ENCODE results near the gene LRRC37A3. TPM values are rescaled to one million over a fixed set of nuclear protein-coding genes. Genes with fewer than 3 reads are reported as not detected.
A peak's percentile ranks its signal among the peaks of the same experiment; 100 is the strongest.
"Not testable (repeated sequence)": the region's sequence is repeated elsewhere in the genome, so short reads cannot be mapped to it uniquely, and the experiment has no call there.

LRRC37A3 gene
- polyA plus RNA-seq, 3 donors = 0.31 to 3.9 (median 0.56) TPM

DNA sequence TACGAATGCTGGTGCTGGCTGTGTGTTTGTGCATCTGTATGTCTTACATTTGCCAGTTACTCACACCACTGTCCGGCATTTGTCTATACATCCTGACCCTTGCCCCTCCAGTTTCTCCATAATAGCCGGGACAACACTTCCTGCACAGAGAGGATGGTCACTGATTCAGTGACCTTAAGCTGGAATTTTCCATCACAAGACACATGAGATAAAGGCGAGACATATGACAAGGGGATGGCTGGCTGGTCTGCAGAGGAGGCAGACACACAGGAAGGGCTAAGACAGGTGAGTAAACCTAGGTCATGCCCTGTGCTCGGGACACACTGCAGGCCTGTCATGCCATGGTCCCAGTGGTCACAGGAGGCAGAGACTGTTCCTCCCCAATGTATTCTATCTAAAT is 100.4 kb downstream of the LRRC37A3 start:
- H3K27ac ChIP-seq (ENCODE audit: low read depth in 1 of 2, low read length in 2 of 2); H3K9me3 ChIP-seq (replicated peaks in 1 of 2; ENCODE audit: control insufficient read depth in 1 of 2, insufficient read depth in 1 of 2, low read length in 2 of 2); H3K9ac ChIP-seq (ENCODE audit: insufficient read depth, low read length, poor library complexity, severe bottlenecking); H3K4me2 ChIP-seq (replicated peaks; ENCODE audit: extremely low read depth, low read length, poor library complexity, severe bottlenecking); H3K4me1 Mint-ChIP-seq; H3K27me3 ChIP-seq (ENCODE audit: control insufficient read depth in 2 of 2, insufficient read depth in 2 of 2, low read length in 2 of 2); H3K9me3 Mint-ChIP-seq; H2AFZ ChIP-seq (ENCODE audit: insufficient read depth, low read depth, low read length, poor library complexity, severe bottlenecking); DNase-seq; H3K4me3 ChIP-seq (replicated peaks in 1 of 3; ENCODE audit: low read depth in 2 of 3, low read length in 3 of 3); intact Hi-C loops (cut with micrococcal nuclease); H3K27me3 Mint-ChIP-seq (ENCODE audit: low read depth in 3 of 3); H3K4me1 ChIP-seq (ENCODE audit: control insufficient read depth in 1 of 2, insufficient read depth in 2 of 2, low read length in 2 of 2); H3K4me3 Mint-ChIP-seq; H3K79me2 ChIP-seq (ENCODE audit: insufficient read depth, low read length): not testable (repeated sequence)
- H3K27ac Mint-ChIP-seq = peak overlapping the region in 2 of 7 donors; percentile 32 to 68
- peaks cover 55 to 81% of the 10 kb centered on the region in 2 donors for H3K36me3 Mint-ChIP-seq
- H4K20me1 ChIP-seq (ENCODE audit: insufficient read depth, low read length) = peaks cover 11% of the 10 kb centered on the region
- H3K36me3 ChIP-seq (replicated peaks in 1 of 2; ENCODE audit: control insufficient read depth in 1 of 2, insufficient read depth in 2 of 2, low read length in 2 of 2) = peaks cover 55 to 67% of the 10 kb centered on the region in 2 donors
- 93% methylated on average over 3 of the region's 5 CpGs for WGBS (ENCODE audit: insufficient coverage)

DNA sequence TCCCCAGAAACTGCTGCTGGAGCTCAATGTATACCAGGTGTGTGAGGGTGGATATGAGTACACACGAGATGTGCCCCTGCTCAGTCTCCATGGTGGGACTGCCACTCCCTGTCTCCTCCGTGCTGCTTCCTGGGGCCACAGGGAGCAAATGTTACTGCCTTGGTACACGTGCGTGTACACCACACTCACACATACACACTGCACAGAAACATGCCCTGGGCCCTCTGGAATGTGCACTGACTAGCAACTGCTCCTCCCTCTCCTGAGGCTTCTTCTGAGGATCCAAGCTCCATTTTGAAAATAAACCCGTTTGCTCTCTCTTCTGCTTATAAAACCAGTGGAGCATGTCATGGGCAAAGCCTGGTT is 103.5 kb downstream of the LRRC37A3 start:
- H3K4me1 Mint-ChIP-seq; H3K27me3 Mint-ChIP-seq (ENCODE audit: low read depth in 3 of 3); H3K4me3 ChIP-seq (replicated peaks in 1 of 3; ENCODE audit: low read depth in 2 of 3, low read length in 3 of 3); H3K4me2 ChIP-seq (replicated peaks; ENCODE audit: extremely low read depth, low read length, poor library complexity, severe bottlenecking); H3K27me3 ChIP-seq (ENCODE audit: control insufficient read depth in 2 of 2, insufficient read depth in 2 of 2, low read length in 2 of 2); H2AFZ ChIP-seq (ENCODE audit: insufficient read depth, low read depth, low read length, poor library complexity, severe bottlenecking); intact Hi-C loops (cut with micrococcal nuclease); H3K9me3 ChIP-seq (replicated peaks in 1 of 2; ENCODE audit: control insufficient read depth in 1 of 2, insufficient read depth in 1 of 2, low read length in 2 of 2); H3K4me3 Mint-ChIP-seq; H4K20me1 ChIP-seq (ENCODE audit: insufficient read depth, low read length); H3K9me3 Mint-ChIP-seq; H3K4me1 ChIP-seq (ENCODE audit: control insufficient read depth in 1 of 2, insufficient read depth in 2 of 2, low read length in 2 of 2); H3K9ac ChIP-seq (ENCODE audit: insufficient read depth, low read length, poor library complexity, severe bottlenecking); H3K27ac Mint-ChIP-seq; DNase-seq; H3K79me2 ChIP-seq (ENCODE audit: insufficient read depth, low read length); H3K27ac ChIP-seq (ENCODE audit: low read depth in 1 of 2, low read length in 2 of 2): not testable (repeated sequence)
- peaks cover 44 to 66% of the 10 kb centered on the region in 2 donors for H3K36me3 ChIP-seq (replicated peaks in 1 of 2; ENCODE audit: control insufficient read depth in 1 of 2, insufficient read depth in 2 of 2, low read length in 2 of 2)
- peaks cover 44 to 73% of the 10 kb centered on the region in 2 donors for H3K36me3 Mint-ChIP-seq
- WGBS (ENCODE audit: insufficient coverage) = 90% methylated on average over 2 of the region's 5 CpGs

DNA sequence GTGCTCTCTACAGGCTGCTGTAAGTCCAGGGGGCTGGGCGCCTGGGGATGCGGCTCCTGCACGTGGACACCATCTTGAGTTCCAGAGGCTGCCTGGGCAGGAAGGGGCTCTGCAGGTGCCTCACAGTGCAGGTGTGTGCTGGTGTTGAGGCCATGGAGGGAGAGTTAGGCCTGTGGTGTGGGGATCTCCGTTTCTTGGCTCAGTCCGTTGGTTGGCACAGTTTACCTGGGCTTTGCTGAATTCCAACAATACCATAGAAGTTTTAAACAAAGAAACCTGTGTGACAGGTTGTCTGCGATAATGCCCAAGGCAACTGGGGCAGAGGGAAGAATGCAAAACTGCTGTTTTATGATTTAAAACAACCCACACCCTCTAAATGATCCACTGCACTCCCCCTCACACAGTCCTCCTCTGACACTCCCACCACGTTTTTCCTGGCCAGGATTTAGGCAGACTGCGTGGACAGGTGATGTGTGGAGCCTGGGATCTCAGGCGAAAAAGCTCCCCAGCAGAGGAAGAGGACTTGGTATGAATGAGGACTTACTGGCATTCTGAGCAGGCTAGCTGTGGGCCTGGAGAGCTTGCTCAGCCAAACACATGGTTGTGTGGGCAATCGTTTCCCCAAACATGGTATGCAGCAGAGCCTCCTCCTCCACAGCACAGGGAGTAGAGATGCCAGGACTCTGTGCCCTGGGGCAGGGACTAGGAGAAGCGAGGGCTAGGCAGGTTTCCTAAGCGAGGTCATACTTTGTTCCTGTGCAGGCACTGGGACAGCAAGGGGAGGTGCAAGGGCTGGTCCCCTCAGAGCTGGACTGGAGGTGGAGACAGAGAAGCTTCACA is 104.1 kb downstream of the LRRC37A3 start:
- H2AFZ ChIP-seq (ENCODE audit: insufficient read depth, low read depth, low read length, poor library complexity, severe bottlenecking); H3K79me2 ChIP-seq (ENCODE audit: insufficient read depth, low read length); H3K4me2 ChIP-seq (replicated peaks; ENCODE audit: extremely low read depth, low read length, poor library complexity, severe bottlenecking); intact Hi-C loops (cut with micrococcal nuclease); H3K27ac ChIP-seq (ENCODE audit: low read depth in 1 of 2, low read length in 2 of 2); H3K9me3 ChIP-seq (replicated peaks in 1 of 2; ENCODE audit: control insufficient read depth in 1 of 2, insufficient read depth in 1 of 2, low read length in 2 of 2); H3K27me3 ChIP-seq (ENCODE audit: control insufficient read depth in 2 of 2, insufficient read depth in 2 of 2, low read length in 2 of 2); H3K4me1 Mint-ChIP-seq; H3K4me3 ChIP-seq (replicated peaks in 1 of 3; ENCODE audit: low read depth in 2 of 3, low read length in 3 of 3); DNase-seq; H3K4me3 Mint-ChIP-seq; H3K27me3 Mint-ChIP-seq (ENCODE audit: low read depth in 3 of 3); H3K4me1 ChIP-seq (ENCODE audit: control insufficient read depth in 1 of 2, insufficient read depth in 2 of 2, low read length in 2 of 2); H3K9ac ChIP-seq (ENCODE audit: insufficient read depth, low read length, poor library complexity, severe bottlenecking); H3K9me3 Mint-ChIP-seq: not testable (repeated sequence)
- WGBS (ENCODE audit: insufficient coverage) = 100% methylated on average over 2 of the region's 12 CpGs
- peaks cover 44 to 72% of the 10 kb centered on the region in 2 donors for H3K36me3 ChIP-seq (replicated peaks in 1 of 2; ENCODE audit: control insufficient read depth in 1 of 2, insufficient read depth in 2 of 2, low read length in 2 of 2)
- peaks cover 16% of the 10 kb centered on the region for H4K20me1 ChIP-seq (ENCODE audit: insufficient read depth, low read length)
- H3K27ac Mint-ChIP-seq = peak overlapping the region in 1 of 7 donors; percentile 60
- peaks cover 44 to 73% of the 10 kb centered on the region in 2 donors for H3K36me3 Mint-ChIP-seq

DNA sequence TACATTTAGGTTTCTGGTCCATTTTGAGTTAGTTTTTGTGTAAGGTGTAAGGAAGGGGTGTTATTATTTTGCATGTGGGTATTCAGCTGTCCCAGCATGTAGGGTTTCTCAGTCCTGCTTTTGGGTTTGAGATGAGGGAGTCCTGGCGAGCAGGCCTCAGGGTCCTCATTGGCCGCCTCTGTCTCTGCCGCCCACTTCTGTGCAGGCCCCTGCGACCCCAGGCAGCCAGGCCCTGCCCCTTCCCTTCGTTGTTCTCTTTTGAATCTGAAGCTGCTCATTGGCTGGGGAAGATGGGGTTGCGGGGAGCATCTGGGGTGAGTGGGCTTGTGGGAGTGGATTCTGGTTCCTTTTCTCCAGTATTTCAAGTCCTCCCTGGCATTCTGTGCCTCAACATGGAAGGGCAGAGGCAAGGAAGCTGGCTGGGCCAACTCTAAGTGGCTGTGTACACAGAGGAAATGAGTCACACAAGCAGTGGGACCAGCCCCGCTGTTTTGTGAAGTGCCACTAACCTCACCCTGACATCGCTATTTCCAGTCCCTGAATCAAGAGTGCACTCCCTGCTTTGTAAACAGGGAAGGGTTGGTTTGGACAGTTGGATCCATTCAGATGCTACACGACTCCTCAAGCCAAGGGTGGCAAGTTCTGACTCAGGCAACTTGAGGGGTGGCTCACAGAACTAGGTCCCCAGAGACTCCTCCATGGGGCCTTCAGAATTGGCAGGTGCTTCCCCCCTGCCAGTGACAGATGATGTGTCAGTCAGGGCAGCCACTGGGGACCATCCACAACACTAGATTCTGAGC is 110.9 kb downstream of the LRRC37A3 start:
- H3K4me3 ChIP-seq (replicated peaks in 1 of 3; ENCODE audit: low read depth in 2 of 3, low read length in 3 of 3); intact Hi-C loops (cut with micrococcal nuclease); H3K4me2 ChIP-seq (replicated peaks; ENCODE audit: extremely low read depth, low read length, poor library complexity, severe bottlenecking); H3K27me3 Mint-ChIP-seq (ENCODE audit: low read depth in 3 of 3); H3K9ac ChIP-seq (ENCODE audit: insufficient read depth, low read length, poor library complexity, severe bottlenecking); H2AFZ ChIP-seq (ENCODE audit: insufficient read depth, low read depth, low read length, poor library complexity, severe bottlenecking); H3K9me3 Mint-ChIP-seq; H3K9me3 ChIP-seq (replicated peaks in 1 of 2; ENCODE audit: control insufficient read depth in 1 of 2, insufficient read depth in 1 of 2, low read length in 2 of 2); H3K27me3 ChIP-seq (ENCODE audit: control insufficient read depth in 2 of 2, insufficient read depth in 2 of 2, low read length in 2 of 2); H3K79me2 ChIP-seq (ENCODE audit: insufficient read depth, low read length): not testable (repeated sequence)
- H3K36me3 Mint-ChIP-seq = peaks cover 28 to 54% of the 10 kb centered on the region in 2 donors
- WGBS (ENCODE audit: insufficient coverage) = 0% methylated on average over 1 of the region's 9 CpGs
- H3K27ac Mint-ChIP-seq = peak overlapping the region; percentile 69 to 90 (median 88)
- Histone ChIP-seq H4K20me1 (ENCODE audit: insufficient read depth, low read length) (peaks cover 12% of the 10 kb centered on the region), H3K27ac (ENCODE audit: low read depth in 1 of 2, low read length in 2 of 2) (peak overlapping the region; percentile 57 to 75), H3K36me3 (replicated peaks in 1 of 2; ENCODE audit: control insufficient read depth in 1 of 2, insufficient read depth in 2 of 2, low read length in 2 of 2) (peaks cover 13 to 47% of the 10 kb centered on the region in 2 donors), H3K4me1 (ENCODE audit: control insufficient read depth in 1 of 2, insufficient read depth in 2 of 2, low read length in 2 of 2) (peaks cover 26 to 27% of the 10 kb centered on the region in 2 donors)
- H3K4me1 Mint-ChIP-seq = peaks cover 23% of the 10 kb centered on the region
- DNase-seq = peak; percentile 71 to 90 (median 88)
- peak overlapping the region in 1 of 2 donors; percentile 21 for H3K4me3 Mint-ChIP-seq

Data from CD14-positive monocyte (primary cell).